H1 (cell line): ENCODE results near the gene ZHX3. TPM values are rescaled to one million over a fixed set of nuclear protein-coding genes. Genes with fewer than 3 reads are reported as not detected.

Source experiments
- CTCF ChIA-PET: fragments of 300-600 bp; sonication (Branson Sonifier 250); formaldehyde crosslinking; loops from one replicate; lab custom pipeline; 2021; ENCODE audit not compliant: partially characterized antibody; lab: Charles Lee
- POLR2A ChIA-PET: fragments of 300-600 bp; sonication (Branson Sonifier 250); formaldehyde crosslinking; loops from one replicate; lab custom pipeline; 2021; ENCODE audit warnings: inconsistent platforms; ENCODE audit not compliant: partially characterized antibody; lab: Charles Lee
- DNase-seq, 2 experiments: peaks; one replicate each; pipeline versions ENCODE4 v3.0.0 to v3.0.0-alpha.2; 2010 to 2022; ENCODE audit warnings: low spot score in 2 of 2, low read depth in 1 of 2, mixed read lengths in 1 of 2
- FAIRE-seq: peaks from 2 replicates; lab custom pipeline; 2011; peaks lifted over from hg19 to GRCh38; lab: Jason Lieb, UNC
- H2AFZ ChIP-seq: 2 replicates; pipeline ENCODE4 v1.8.1; 2012; ENCODE audit warnings: low read length, inconsistent platforms
- H2AK5ac ChIP-seq: 2 replicates; pipeline ENCODE4 v1.6.1; 2013; ENCODE audit warnings: low read depth, low read length
- H2BK120ac ChIP-seq: replicated peaks from 2 replicates; pipeline ENCODE3; 2013; ENCODE audit warnings: low read depth, low read length, inconsistent platforms
- H2BK12ac ChIP-seq: 2 replicates; pipeline ENCODE4 v1.6.1; 2013; ENCODE audit warnings: low read depth, low read length
- H2BK15ac ChIP-seq: 2 replicates; pipeline ENCODE4 v1.6.1; 2013; ENCODE audit warnings: low read length
- H2BK20ac ChIP-seq: 2 replicates; pipeline ENCODE4 v1.6.1; 2013; ENCODE audit warnings: low read length
- H2BK5ac ChIP-seq: 2 replicates; pipeline ENCODE4 v1.6.1; 2013; ENCODE audit warnings: low read depth, low read length
- H3K14ac ChIP-seq: 2 replicates; pipeline ENCODE4 v1.6.1; 2013; ENCODE audit warnings: inconsistent platforms; ENCODE audit not compliant: insufficient read length
- H3K18ac ChIP-seq: 2 replicates; pipeline ENCODE4 v1.6.1; 2013; ENCODE audit warnings: low read length; ENCODE audit errors: extremely low read depth
- H3K23ac ChIP-seq: 2 replicates; pipeline ENCODE4 v1.6.1; 2013; ENCODE audit warnings: inconsistent platforms; ENCODE audit not compliant: insufficient read length
- H3K23me2 ChIP-seq: 2 replicates; pipeline ENCODE4 v1.6.1; 2013; ENCODE audit warnings: low read depth, low read length
- H3K27ac ChIP-seq: 2 replicates; pipeline ENCODE4 v1.6.1; 2011; ENCODE audit warnings: low read depth, low read length, inconsistent platforms
- H3K27me3 ChIP-seq, 4 experiments: replicated peaks in 1 of 4; 1 replicate in 1 of 4; 2 replicates in 3 of 4; pipeline versions ENCODE4 v1.6.1 to v1.8.1; 2011 to 2013; ENCODE audit warnings: low read length in 3 of 4, mild to moderate bottlenecking in 3 of 4, inconsistent platforms in 2 of 4, mixed read lengths in 2 of 4, moderate library complexity in 1 of 4; ENCODE audit not compliant: control insufficient read depth in 3 of 4, insufficient read depth in 3 of 4; ENCODE audit errors: extremely low read depth in 1 of 4
- H3K36me3 ChIP-seq, 4 experiments: 2 replicates each; pipeline versions ENCODE4 v1.6.1 to v1.8.1; 2011 to 2013; ENCODE audit warnings: mild to moderate bottlenecking in 4 of 4, low read length in 3 of 4, moderate library complexity in 2 of 4, control low read depth in 1 of 4, inconsistent platforms in 1 of 4; ENCODE audit not compliant: insufficient read depth in 4 of 4, control insufficient read depth in 2 of 4
- H3K4ac ChIP-seq: replicated peaks from 2 replicates; pipeline ENCODE3; 2013; ENCODE audit warnings: low read length, low read depth, mixed read lengths, inconsistent platforms; ENCODE audit not compliant: insufficient read length
- H3K4me1 ChIP-seq, 4 experiments: replicated peaks in 1 of 4; 1 replicate in 1 of 4; 2 replicates in 3 of 4; pipeline versions ENCODE4 v1.6.1 to v1.8.1; 2011 to 2013; ENCODE audit warnings: low read length in 3 of 4, inconsistent platforms in 2 of 4, mixed read lengths in 1 of 4; ENCODE audit not compliant: insufficient read depth in 4 of 4, control insufficient read depth in 3 of 4
- H3K4me2 ChIP-seq, 2 experiments: 2 replicates each; pipeline versions ENCODE4 v1.6.1 to v1.8.1; 2011 to 2013; ENCODE audit warnings: low read depth in 2 of 2, low read length in 2 of 2, control low read depth in 1 of 2, inconsistent platforms in 1 of 2, mild to moderate bottlenecking in 1 of 2; ENCODE audit not compliant: insufficient read depth in 1 of 2
- H3K4me3 ChIP-seq, 4 experiments: fragments of 200-600, 300-600 bp in 1 of 4; sonication (generic), shearing (Covaris generic), sonication (Bioruptor Twin) in 1 of 4; 2 replicates each; pipeline versions ENCODE4 v1.5.1 to v1.8.1; 2011 to 2016; ENCODE audit warnings: low read length in 4 of 4, low read depth in 3 of 4, control low read depth in 2 of 4, inconsistent platforms in 2 of 4, mild to moderate bottlenecking in 2 of 4, mixed read lengths in 1 of 4, moderate library complexity in 1 of 4; ENCODE audit not compliant: insufficient read depth in 2 of 4; ENCODE audit errors: extremely low read depth in 1 of 4
- H3K56ac ChIP-seq: replicated peaks from 2 replicates; pipeline ENCODE3; 2013; ENCODE audit warnings: low read depth, mild to moderate bottlenecking, mixed read lengths, low read length, inconsistent platforms; ENCODE audit not compliant: insufficient read length
- H3K79me1 ChIP-seq: 2 replicates; pipeline ENCODE4 v1.6.1; 2013; ENCODE audit warnings: low read depth, low read length, control low read depth
- H3K79me2 ChIP-seq, 2 experiments: 2 replicates each; pipeline versions ENCODE4 v1.6.1 to v1.8.1; 2012 to 2013; ENCODE audit warnings: low read length in 2 of 2, mild to moderate bottlenecking in 2 of 2, inconsistent platforms in 1 of 2; ENCODE audit not compliant: insufficient read depth in 2 of 2, control insufficient read depth in 1 of 2
- H3K9ac ChIP-seq, 4 experiments: replicated peaks in 1 of 4; 1 replicate in 1 of 4; 2 replicates in 3 of 4; pipeline versions ENCODE4 v1.6.1 to v1.8.1; 2011 to 2013; ENCODE audit warnings: low read depth in 3 of 4, low read length in 3 of 4, control low read depth in 2 of 4, mild to moderate bottlenecking in 2 of 4, moderate library complexity in 2 of 4, inconsistent platforms in 1 of 4; ENCODE audit errors: extremely low read depth in 1 of 4
- H3K9me3 ChIP-seq, 2 experiments: 2 replicates each; pipeline versions ENCODE4 v1.6.1 to v1.8.1; 2012 to 2013; ENCODE audit warnings: mild to moderate bottlenecking in 2 of 2, moderate library complexity in 2 of 2, control low read depth in 1 of 2, inconsistent platforms in 1 of 2, low read depth in 1 of 2, low read length in 1 of 2, mixed read lengths in 1 of 2; ENCODE audit not compliant: insufficient read depth in 2 of 2
- H4K20me1 ChIP-seq, 2 experiments: replicated peaks in 1 of 2; 2 replicates each; pipeline versions ENCODE3 to v1.8.1; 2011 to 2013; ENCODE audit warnings: inconsistent platforms in 2 of 2, low read length in 2 of 2, mild to moderate bottlenecking in 1 of 2; ENCODE audit not compliant: insufficient read depth in 2 of 2, control insufficient read depth in 1 of 2
- H4K5ac ChIP-seq: 2 replicates; pipeline ENCODE4 v1.6.1; 2013; ENCODE audit warnings: low read length, low read depth, mixed read lengths, inconsistent platforms; ENCODE audit not compliant: insufficient read length
- H4K8ac ChIP-seq: 2 replicates; pipeline ENCODE4 v1.8.0; 2013; ENCODE audit warnings: mild to moderate bottlenecking, moderate library complexity, low read length, inconsistent platforms; ENCODE audit not compliant: insufficient read depth; ENCODE audit errors: extremely low read depth
- H4K91ac ChIP-seq: replicated peaks from 2 replicates; pipeline ENCODE3; 2013; ENCODE audit warnings: low read length, mixed read lengths, inconsistent platforms; ENCODE audit not compliant: insufficient read length
- BRCA1 ChIP-seq: IDR thresholded peaks from 2 replicates; pipeline ENCODE4 v1.6.1; 2012; ENCODE audit warnings: low read depth, low read length, improper control_type of control experiment
- EGR1 ChIP-seq: IDR thresholded peaks from 2 replicates; pipeline ENCODE4 v1.6.1; 2011; ENCODE audit warnings: low read depth, low read length, borderline replicate concordance
- EZH2 ChIP-seq: fragments of 200-600 bp; sonication (generic); IDR thresholded peaks from 2 replicates; pipeline ENCODE4 v1.7.1; 2012; ENCODE audit warnings: low read depth, mild to moderate bottlenecking, moderate library complexity, low read length, inconsistent platforms; ENCODE audit not compliant: severe bottlenecking
- HDAC2 ChIP-seq, 2 experiments: fragments of 300-600 bp in 1 of 2; sonication (generic) in 1 of 2; IDR thresholded peaks; 2 replicates each; pipeline ENCODE4 v1.6.1; 2011 to 2012; ENCODE audit warnings: low read depth in 2 of 2, low read length in 2 of 2, mild to moderate bottlenecking in 2 of 2, moderate library complexity in 2 of 2, borderline replicate concordance in 1 of 2, inconsistent platforms in 1 of 2
- HDAC6 ChIP-seq: IDR thresholded peaks from one replicate; pipeline ENCODE4 v1.7.1; 2012; ENCODE audit warnings: low read depth, mild to moderate bottlenecking, inconsistent platforms, low read length, moderate library complexity
- MAFK ChIP-seq: IDR thresholded peaks from 2 replicates; pipeline ENCODE4 v1.6.1; 2012; ENCODE audit warnings: low read depth, mild to moderate bottlenecking, improper control_type of control experiment, low read length
- NRF1 ChIP-seq: IDR thresholded peaks from 2 replicates; pipeline ENCODE4 v1.6.1; 2011; ENCODE audit warnings: mild to moderate bottlenecking, low read depth, low read length, improper control_type of control experiment
- PHF8 ChIP-seq: fragments of 200-600 bp; sonication (generic); conservative IDR thresholded peaks from 2 replicates; pipeline ENCODE4 v1.7.1; 2012; ENCODE audit warnings: low read depth, mild to moderate bottlenecking, inconsistent platforms, low read length, moderate library complexity
- POLR2A ChIP-seq, 2 experiments: IDR thresholded peaks; 1 replicate in 1 of 2; 2 replicates in 1 of 2; pipeline ENCODE4 v1.6.1; 2011; ENCODE audit warnings: low read depth in 2 of 2, low read length in 2 of 2, mild to moderate bottlenecking in 2 of 2; ENCODE audit errors: control extremely low read depth in 1 of 2
- RFX5 ChIP-seq: IDR thresholded peaks from 2 replicates; pipeline ENCODE4 v1.6.1; 2011; ENCODE audit warnings: low read depth, low read length, improper control_type of control experiment, borderline replicate concordance
- SUZ12 ChIP-seq: fragments of 200-600 bp; sonication (generic); IDR thresholded peaks from 2 replicates; pipeline ENCODE4 v1.6.1; 2012; ENCODE audit warnings: mild to moderate bottlenecking, inconsistent platforms, low read length, moderate library complexity, mixed read lengths
- TAF7 ChIP-seq: optimal IDR thresholded peaks from 2 replicates; pipeline ENCODE3; 2011; ENCODE audit warnings: low read depth, mild to moderate bottlenecking, inconsistent platforms, low read length, moderate library complexity, borderline replicate concordance
- YY1 ChIP-seq: IDR thresholded peaks from 2 replicates; pipeline ENCODE4 v1.6.1; 2011; ENCODE audit warnings: low read depth, mild to moderate bottlenecking, low read length
- WGBS, 2 experiments: shearing (Covaris generic) in 1 of 2; methylation state at CpG; one replicate each; pipeline versions ENCODE4 v1.1.6 to v1.1.7; 2013 to 2015; ENCODE audit warnings: low lambda C conversion rate in 2 of 2, mixed read lengths in 2 of 2, inconsistent platforms in 1 of 2, low coverage in 1 of 2, missing lambda C conversion rate in 1 of 2; ENCODE audit not compliant: insufficient replicate concordance in 2 of 2, insufficient coverage in 1 of 2, insufficient read length in 1 of 2; ENCODE audit errors: extremely low coverage in 1 of 2, missing lambda C conversion rate in 1 of 2; 5-methylcytosine and 5-hydroxymethylcytosine counted together
- polyA plus RNA-seq, 7 experiments: library from polyadenylated mRNA; depleted of rRNA in 3 of 7; stranded (reverse) in 5 of 7; unstranded in 2 of 7; fragments of >200 nt in 5 of 7; fragments of 200-250 nt in 2 of 7; gene quantifications; 1 replicate in 5 of 7; 2 replicates in 1 of 7; 4 replicates in 1 of 7; pipeline versions ENCODE4 v1.2.1 to v1.2.3, GENCODE V29; 2011 to 2013; ENCODE audit warnings: missing spikeins in 2 of 7, mixed read lengths in 2 of 7
- total RNA-seq: library from RNA; stranded (reverse); fragmentation: NEBNext Ultra II Directional; extraction: Animal tissue kit (Norgen Biotek cat#: 25700); gene quantifications from 2 replicates; pipeline ENCODE4 v1.2.1, GENCODE V29; 2021
- TF ChIP-seq, protein P1 (sequence below): IDR thresholded peaks from 2 replicates; pipeline ENCODE4 v1.6.1; 2012; ENCODE audit warnings: inconsistent platforms

The ZHX3 gene
- total and polyA plus RNA-seq, 2 of the 8 experiments (the other 6 are each of a cell fraction or from before 2014, with no cell fraction given): 1.00 to 7.8 TPM

DNA sequence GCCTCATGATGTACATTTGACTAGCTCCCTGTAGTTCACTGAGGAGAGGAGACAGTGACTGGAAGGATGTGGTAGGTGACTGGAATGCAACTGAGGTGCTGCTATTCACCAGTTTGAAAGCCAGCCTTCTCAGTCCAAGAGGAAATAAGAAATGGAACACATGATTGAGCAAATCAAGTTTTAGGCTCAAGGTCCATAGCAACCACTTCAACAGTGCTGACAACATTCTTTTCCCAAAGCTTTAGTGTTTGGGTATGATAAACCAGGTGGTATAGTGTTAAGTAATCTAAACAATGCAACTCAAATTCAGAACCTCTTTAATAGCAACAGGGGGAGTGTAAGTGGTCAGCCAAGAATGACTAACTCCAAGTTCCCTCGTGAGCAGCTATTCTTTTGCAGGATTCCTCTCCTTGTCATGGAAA, 9.2 kb downstream of the ZHX3 start:
- H4K5ac ChIP-seq: no peak overlapping the region
- no peaks in the 10 kb centered on the region for H3K79me1 ChIP-seq
- WGBS, 2 experiments: 15% methylated on average over 1 of the region's 1 CpG; no CpG with 5 or more reads in 1 of the 2 experiments
- CTCF ChIA-PET: interaction anchor here (0.8 to 1.2 kb wide), 3 partner anchors 9 to 213 kb away, joined by 3 read pairs; partner anchors contain the start of gene ZHX3
- H3K14ac ChIP-seq: no peak overlapping the region
- POLR2A ChIA-PET: no interaction called here
- no peak overlapping the region for H3K56ac ChIP-seq
- 0 out of 4 replicates have a peak overlapping the region, but pooled peaks of 1 of the 2 experiments have one; percentile 17 for H3K4me2 ChIP-seq
- no peak overlapping the region for H2BK12ac ChIP-seq
- no peak overlapping the region for H3K18ac ChIP-seq
- H4K20me1 ChIP-seq: no peaks in the 10 kb centered on the region
- no peak overlapping the region for H2BK5ac ChIP-seq
- 0 out of 4 replicates have a peak, but pooled peaks cover 0 to 4% of the 10 kb centered on the region in 2 experiments for H3K9me3 ChIP-seq
- H3K4me1 ChIP-seq: peaks cover 0 to 5% (median 0%) of the 10 kb centered on the region in 4 experiments; a peak in 3 of 7 replicates
- no peak overlapping the region for H2BK15ac ChIP-seq
- H2AK5ac ChIP-seq: no peak overlapping the region
- H3K23me2 ChIP-seq: no peaks in the 10 kb centered on the region; the same call in 1 of the 2 replicates
- DNase-seq (no peak), FAIRE-seq (no peak)
- no peak overlapping the region for H3K9ac ChIP-seq
- no peak overlapping the region for H3K4ac ChIP-seq
- H3K79me2 ChIP-seq: no peaks in the 10 kb centered on the region
- no peak overlapping the region for H3K27ac ChIP-seq
- no peak overlapping the region for H4K91ac ChIP-seq
- no peak overlapping the region for H3K23ac ChIP-seq
- H2BK20ac ChIP-seq: no peak overlapping the region
- no peak overlapping the region for H3K4me3 ChIP-seq
- H4K8ac ChIP-seq: no peak overlapping the region
- no peak overlapping the region for H2BK120ac ChIP-seq
- H3K36me3 ChIP-seq: no peaks in the 10 kb centered on the region
- H2AFZ ChIP-seq: no peak overlapping the region
- no peaks in the 10 kb centered on the region; a peak in 1 of 7 replicates for H3K27me3 ChIP-seq
- TF ChIP-seq TAF7 (no peak), MAFK (no peak), RFX5 (no peak), POLR2A (IDR thresholded peaks at IDR 0.05; ENCODE audit: control extremely low read depth in 1 of 2, low read depth in 2 of 2, low read length in 2 of 2) (no peak), NRF1 (no peak), BRCA1 (no peak), EZH2 (no peak), SUZ12 (no peak), YY1 (no peak), HDAC2 (IDR thresholded peaks at IDR 0.05; ENCODE audit: borderline replicate concordance in 1 of 2, low read depth in 2 of 2, low read length in 2 of 2) (no peak), HDAC6 (no peak), EGR1 (no peak), PHF8 (no peak)
- TF ChIP-seq, protein P1, sequence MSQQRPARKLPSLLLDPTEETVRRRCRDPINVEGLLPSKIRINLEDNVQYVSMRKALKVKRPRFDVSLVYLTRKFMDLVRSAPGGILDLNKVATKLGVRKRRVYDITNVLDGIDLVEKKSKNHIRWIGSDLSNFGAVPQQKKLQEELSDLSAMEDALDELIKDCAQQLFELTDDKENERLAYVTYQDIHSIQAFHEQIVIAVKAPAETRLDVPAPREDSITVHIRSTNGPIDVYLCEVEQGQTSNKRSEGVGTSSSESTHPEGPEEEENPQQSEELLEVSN: no peak
